Suprapubic skin (tissue), 4 donors: ENCODE results near the gene P2RY8.

Source experiments
- POLR2A ChIP-seq, 2 donors: fragments of 450-650 bp; IDR thresholded peaks; one replicate each; pipeline ENCODE4 v1.6.1; 2017; ENCODE audit warnings: antibody characterized with exemption in 2 of 2, mild to moderate bottlenecking in 2 of 2, moderate library complexity in 2 of 2
- POLR2AphosphoS5 ChIP-seq, 3 donors: sonication (generic); formaldehyde crosslinking; IDR thresholded peaks; one replicate each; pipeline ENCODE4 v1.6.1; 2017; ENCODE audit warnings: antibody characterized with exemption in 3 of 3
- TF ChIP-seq, protein P1 (sequence below), 2 donors: fragments of 200-600 bp in 1 of 2; fragments of 450-650 bp in 1 of 2; sonication (generic) in 1 of 2; IDR thresholded peaks; one replicate each; pipeline ENCODE4 v1.5.1; 2016 to 2019; ENCODE audit warnings: antibody characterized with exemption in 2 of 2, mild to moderate bottlenecking in 1 of 2, moderate library complexity in 1 of 2

- TF ChIP-seq POLR2AphosphoS5 (IDR thresholded peaks at IDR 0.05) (no peak), POLR2A (IDR thresholded peaks at IDR 0.05) (no peak)
- TF ChIP-seq, protein P1, sequence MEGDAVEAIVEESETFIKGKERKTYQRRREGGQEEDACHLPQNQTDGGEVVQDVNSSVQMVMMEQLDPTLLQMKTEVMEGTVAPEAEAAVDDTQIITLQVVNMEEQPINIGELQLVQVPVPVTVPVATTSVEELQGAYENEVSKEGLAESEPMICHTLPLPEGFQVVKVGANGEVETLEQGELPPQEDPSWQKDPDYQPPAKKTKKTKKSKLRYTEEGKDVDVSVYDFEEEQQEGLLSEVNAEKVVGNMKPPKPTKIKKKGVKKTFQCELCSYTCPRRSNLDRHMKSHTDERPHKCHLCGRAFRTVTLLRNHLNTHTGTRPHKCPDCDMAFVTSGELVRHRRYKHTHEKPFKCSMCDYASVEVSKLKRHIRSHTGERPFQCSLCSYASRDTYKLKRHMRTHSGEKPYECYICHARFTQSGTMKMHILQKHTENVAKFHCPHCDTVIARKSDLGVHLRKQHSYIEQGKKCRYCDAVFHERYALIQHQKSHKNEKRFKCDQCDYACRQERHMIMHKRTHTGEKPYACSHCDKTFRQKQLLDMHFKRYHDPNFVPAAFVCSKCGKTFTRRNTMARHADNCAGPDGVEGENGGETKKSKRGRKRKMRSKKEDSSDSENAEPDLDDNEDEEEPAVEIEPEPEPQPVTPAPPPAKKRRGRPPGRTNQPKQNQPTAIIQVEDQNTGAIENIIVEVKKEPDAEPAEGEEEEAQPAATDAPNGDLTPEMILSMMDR (IDR thresholded peaks at IDR 0.05): no peak
These were observed 69.9 kb downstream of the P2RY8 start for GRCh38 chrX:1466971-1467561.
